Measurements from ENCODE around the gene FASN. TPM values are rescaled to one million over a fixed set of nuclear protein-coding genes. Genes with fewer than 3 reads are reported as not detected.

FASN gene
- total and polyA plus RNA-seq, 2 of the 13 experiments (the other 11 are each of a cell fraction or from before 2014, with no cell fraction given) = 51.7 to 101 TPM

DNA sequence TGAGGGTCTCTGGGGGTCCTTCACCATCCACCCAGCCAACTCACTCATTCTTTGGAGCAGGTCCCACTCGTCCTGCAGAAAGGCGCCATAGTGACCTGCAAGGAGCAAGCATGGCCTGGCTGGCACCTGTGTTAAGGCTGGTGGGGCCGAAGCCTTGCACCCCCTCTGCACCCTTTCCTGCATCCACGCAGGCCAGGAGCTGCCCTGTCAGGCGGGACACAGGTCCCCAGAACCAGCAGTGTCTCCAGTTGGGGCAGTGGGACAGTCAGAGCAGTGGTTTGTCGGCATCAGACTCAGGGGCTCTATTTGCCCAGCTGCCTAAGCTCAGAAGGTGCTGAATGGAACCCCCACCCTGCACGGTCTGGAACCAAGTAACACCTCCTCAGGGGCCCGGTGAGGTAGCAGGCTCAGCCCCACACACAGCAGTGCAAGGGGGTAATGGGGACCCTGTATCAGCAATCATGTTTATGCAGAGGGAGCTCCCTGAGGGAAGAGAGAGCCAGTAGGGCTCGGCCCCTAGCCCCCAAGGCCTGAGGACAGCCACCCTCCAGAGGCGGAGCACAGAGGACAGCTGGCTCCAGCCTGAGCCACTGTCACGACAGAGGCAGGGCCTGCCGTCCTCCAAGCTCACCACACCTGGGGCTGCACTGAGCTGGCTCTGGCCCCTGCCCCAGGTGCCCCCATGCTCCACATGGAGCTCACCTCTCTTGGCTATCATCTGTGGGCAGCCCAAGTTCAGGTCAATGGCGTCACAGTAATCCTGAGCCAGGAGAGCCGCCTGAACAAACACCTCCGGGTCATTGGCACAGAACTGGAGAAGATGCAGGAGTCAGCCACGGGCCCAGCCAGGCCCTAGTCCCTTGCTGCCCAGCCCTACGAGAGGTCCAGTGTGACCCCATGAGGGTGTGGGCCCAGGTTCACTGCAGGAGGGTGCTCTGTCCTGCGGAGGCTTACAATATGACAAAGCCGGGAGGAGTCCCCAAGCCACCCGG is 34.3 kb downstream of the FASN start (continued):
- TF ChIP-seq, protein P1, sequence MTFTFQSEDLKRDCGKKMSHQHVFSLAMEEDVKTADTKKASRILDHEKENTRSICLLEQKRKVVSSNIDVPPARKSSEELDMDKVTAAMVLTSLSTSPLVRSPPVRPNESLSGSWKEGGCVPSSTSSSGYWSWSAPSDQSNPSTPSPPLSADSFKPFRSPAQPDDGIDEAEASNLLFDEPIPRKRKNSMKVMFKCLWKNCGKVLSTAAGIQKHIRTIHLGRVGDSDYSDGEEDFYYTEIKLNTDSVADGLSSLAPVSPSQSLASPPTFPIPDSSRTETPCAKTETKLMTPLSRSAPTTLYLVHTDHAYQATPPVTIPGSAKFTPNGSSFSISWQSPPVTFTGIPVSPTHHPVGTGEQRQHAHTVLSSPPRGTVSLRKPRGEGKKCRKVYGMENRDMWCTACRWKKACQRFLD (CRISPR knock-in tag; IDR thresholded peaks at IDR 0.05; ENCODE audit: borderline replicate concordance) = 0 out of 2 replicates have a peak, but pooled peaks have one; percentile 3
- TF ChIP-seq GFI1 (CRISPR knock-in tag; IDR thresholded peaks at IDR 0.05; ENCODE audit: borderline replicate concordance) (no peak), ZNF30 (CRISPR knock-in tag; IDR thresholded peaks at IDR 0.05) (no peak), NFYC (CRISPR knock-in tag; IDR thresholded peaks at IDR 0.05) (no peak), NFIB (CRISPR knock-in tag; IDR thresholded peaks at IDR 0.05; ENCODE audit: borderline replicate concordance) (0 out of 2 replicates have a peak, but pooled peaks have one; percentile 27), SIN3B (IDR thresholded peaks at IDR 0.05; ENCODE audit: low read length) (no peak), POLR2AphosphoS2 (IDR thresholded peaks at IDR 0.05; ENCODE audit: low read depth, low read length) (0 out of 2 replicates have a peak, but pooled peaks have one; percentile 38)

DNA sequence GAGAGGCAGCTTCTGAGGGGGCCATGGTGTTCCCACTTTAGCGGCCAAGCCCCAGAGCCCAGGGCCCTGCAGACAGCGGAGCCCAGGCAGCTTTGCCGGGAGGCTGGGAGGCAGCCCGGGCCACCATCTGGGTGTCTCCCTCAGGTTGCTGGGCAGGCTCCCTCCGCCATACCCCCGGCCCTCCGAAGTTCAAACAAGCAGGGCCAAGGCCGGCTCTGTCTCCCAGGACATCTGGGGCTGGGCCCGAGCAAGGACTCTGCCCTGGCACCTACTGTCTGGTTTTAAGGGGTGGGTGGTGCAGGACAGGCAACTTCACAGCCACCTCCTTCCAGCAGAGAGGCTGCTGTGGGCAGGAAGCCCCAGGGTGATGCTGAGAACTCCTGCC is 35.1 kb downstream of the FASN start:
- Histone ChIP-seq H3K4me1 (ENCODE audit: insufficient read depth, low read length) (peaks cover 35% of the 10 kb centered on the region), H3K9me3 (ENCODE audit: low read length) (no peaks in the 10 kb centered on the region), H3K9ac (ENCODE audit: insufficient read depth, low read depth, low read length) (no peak overlapping the region), H4K20me1 (ENCODE audit: insufficient read depth, low read length) (no peaks in the 10 kb centered on the region), H3K36me3 (replicated peaks in 1 of 2; ENCODE audit: control insufficient read depth in 1 of 2, insufficient read depth in 2 of 2, low read length in 2 of 2) (peaks cover 31 to 54% of the 10 kb centered on the region in 2 experiments), H2AFZ (ENCODE audit: low read length) (no peak overlapping the region), H3K27ac (ENCODE audit: extremely low read length, insufficient read depth, low read length) (no peak overlapping the region), H3K4me3 (replicated peaks in 1 of 3; ENCODE audit: insufficient read depth in 1 of 3, low read depth in 2 of 3, low read length in 3 of 3) (no peak overlapping the region), H3K4me2 (ENCODE audit: low read depth, low read length) (no peak overlapping the region), H3K27me3 (ENCODE audit: control insufficient read depth in 1 of 2, insufficient read depth in 2 of 2, low read length in 2 of 2) (no peaks in the 10 kb centered on the region), H3K79me2 (ENCODE audit: insufficient read depth, low read length) (peaks cover 20% of the 10 kb centered on the region)
- no peak for FAIRE-seq
- intact Hi-C loops (cut with micrococcal nuclease; ENCODE audit: unreplicated experiment) (no loop called here), in situ Hi-C loops (cut with HindIII; ENCODE audit: extremely low pct_ligation_motif_present, low pct_unique_long_range_greater_than_20kb) (no loop called here)
- no peak for ATAC-seq
- DNase-seq (ENCODE audit: low spot score) = no peak
- 100% methylated on average over 1 of the region's 9 CpGs for WGBS (ENCODE audit: low lambda C conversion rate)
- POLR2A ChIA-PET = interaction anchor here (0.6 to 1.2 kb wide), 3 partner anchors 8 to 21 kb away, joined by 3 read pairs; no protein-coding TSS in a partner anchor
- CTCF ChIA-PET (ENCODE audit: low intra/inter-chr PET ratio, low total read pairs) = no interaction called here
- 0 out of 2 replicates have a peak, but pooled peaks have one; percentile 37 for TF ChIP-seq ZNF468 (CRISPR knock-in tag; IDR thresholded peaks at IDR 0.05)
- no peak for TF ChIP-seq NR2F6 (IDR thresholded peaks at IDR 0.05)
- no peak for TF ChIP-seq NR2F6 (CRISPR knock-in tag; IDR thresholded peaks at IDR 0.05)
- peak; percentile 31 for TF ChIP-seq AGO2 (optimal IDR thresholded peaks at IDR 0.05; ENCODE audit: low read depth, low read length)
- TF ChIP-seq, protein P2, sequence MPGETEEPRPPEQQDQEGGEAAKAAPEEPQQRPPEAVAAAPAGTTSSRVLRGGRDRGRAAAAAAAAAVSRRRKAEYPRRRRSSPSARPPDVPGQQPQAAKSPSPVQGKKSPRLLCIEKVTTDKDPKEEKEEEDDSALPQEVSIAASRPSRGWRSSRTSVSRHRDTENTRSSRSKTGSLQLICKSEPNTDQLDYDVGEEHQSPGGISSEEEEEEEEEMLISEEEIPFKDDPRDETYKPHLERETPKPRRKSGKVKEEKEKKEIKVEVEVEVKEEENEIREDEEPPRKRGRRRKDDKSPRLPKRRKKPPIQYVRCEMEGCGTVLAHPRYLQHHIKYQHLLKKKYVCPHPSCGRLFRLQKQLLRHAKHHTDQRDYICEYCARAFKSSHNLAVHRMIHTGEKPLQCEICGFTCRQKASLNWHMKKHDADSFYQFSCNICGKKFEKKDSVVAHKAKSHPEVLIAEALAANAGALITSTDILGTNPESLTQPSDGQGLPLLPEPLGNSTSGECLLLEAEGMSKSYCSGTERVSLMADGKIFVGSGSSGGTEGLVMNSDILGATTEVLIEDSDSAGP (CRISPR knock-in tag; IDR thresholded peaks at IDR 0.05; ENCODE audit: borderline replicate concordance) = 0 out of 2 replicates have a peak, but pooled peaks have one; percentile 1
- BruUV-seq (replicated peaks) = no TSS peak

Measured in HepG2 (cell line).